IMR-90 (cell line): ENCODE results near the gene MGAT5.

Experiments
- BHLHE40 ChIP-seq: fragments of 150-350 bp; IDR thresholded peaks from 2 replicates; pipeline ENCODE4 v1.6.1; 2016; ENCODE audit warnings: mild to moderate bottlenecking, low read depth, low read length
- CTCF ChIP-seq: conservative IDR thresholded peaks from 2 replicates; pipeline ENCODE4 v1.5.1; 2012; ENCODE audit warnings: mild to moderate bottlenecking, low read depth, low read length, improper control_type of control experiment
- MAFK ChIP-seq: IDR thresholded peaks from 2 replicates; pipeline ENCODE4 v1.6.1; 2012; ENCODE audit warnings: low read depth, low read length, improper control_type of control experiment
- POLR2A ChIP-seq: IDR thresholded peaks from 2 replicates; pipeline ENCODE4 v1.6.1; 2012; ENCODE audit warnings: mild to moderate bottlenecking, low read depth, low read length
- RAD21 ChIP-seq: IDR thresholded peaks from 2 replicates; pipeline ENCODE4 v1.6.1; 2012; ENCODE audit warnings: low read length, improper control_type of control experiment
- RFX5 ChIP-seq: IDR thresholded peaks from 2 replicates; pipeline ENCODE4 v1.8.0; 2012; ENCODE audit warnings: low read depth, mild to moderate bottlenecking, low read length, moderate library complexity
- SMC3 ChIP-seq: fragments of 150-350 bp; IDR thresholded peaks from 2 replicates; pipeline ENCODE4 v1.6.1; 2016; ENCODE audit warnings: low read depth, mild to moderate bottlenecking, antibody characterized with exemption, low read length, moderate library complexity
- USF2 ChIP-seq: fragments of 150-350 bp; IDR thresholded peaks from 2 replicates; pipeline ENCODE4 v1.6.1; 2017; ENCODE audit warnings: mild to moderate bottlenecking, antibody characterized with exemption, low read length, low read depth

- no peak for TF ChIP-seq RAD21
- TF ChIP-seq SMC3 = no peak
- no peak for TF ChIP-seq MAFK
- TF ChIP-seq CTCF = no peak
- TF ChIP-seq POLR2A = no peak
- TF ChIP-seq RFX5 = no peak
- TF ChIP-seq USF2 = no peak
- no peak for TF ChIP-seq BHLHE40
These were observed 42.4 kb downstream of the MGAT5 start for GRCh38 chr2:134296301-134296700.
